ENCODE measurements around the gene KIF17.

The KIF17 gene

DNA sequence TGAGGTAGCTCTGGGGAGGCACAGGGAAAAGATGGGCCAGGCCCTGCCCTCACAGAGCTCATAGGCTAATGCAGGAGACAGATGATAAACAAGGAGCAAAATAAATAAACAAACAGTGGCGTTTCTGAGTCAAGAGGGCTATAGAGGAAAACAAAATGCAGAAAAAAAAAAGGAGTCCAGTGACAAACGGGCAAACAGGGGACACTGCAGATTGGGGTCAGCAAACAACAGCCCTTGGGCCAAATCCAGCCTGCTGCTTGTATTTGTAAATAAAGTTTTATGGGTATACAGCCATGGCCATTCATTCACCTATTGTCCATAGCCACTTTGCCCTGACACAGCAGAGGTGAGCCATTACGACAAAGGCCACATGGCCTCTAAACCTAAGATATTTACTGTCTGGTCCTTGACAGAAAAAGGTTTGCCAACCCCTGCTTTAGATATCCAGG lies 103.7 kb downstream of the KIF17 start:
- H3K27me3 ChIP-seq (ENCODE audit: control insufficient read depth in 1 of 2, insufficient read depth in 2 of 2, low read length in 2 of 2): no peaks in the 10 kb centered on the region
- no peaks in the 10 kb centered on the region for H3K36me3 ChIP-seq (ENCODE audit: control insufficient read depth in 1 of 2, insufficient read depth in 2 of 2, low read length in 2 of 2)
- no peak overlapping the region for H3K9ac ChIP-seq (ENCODE audit: low read depth in 1 of 2, low read length in 2 of 2)
- no peak overlapping the region for H3K27ac ChIP-seq (ENCODE audit: low read depth, low read length)
- H3K9me3 ChIP-seq (ENCODE audit: control insufficient read depth in 1 of 2, low read length in 2 of 2): no peaks in the 10 kb centered on the region
- no peak overlapping the region for H3K4me3 ChIP-seq (ENCODE audit: low read depth in 1 of 2, low read length in 2 of 2)
- H3K4me1 ChIP-seq (ENCODE audit: control insufficient read depth in 1 of 2, insufficient read depth in 2 of 2, low read length in 2 of 2): peaks cover 11 to 17% of the 10 kb centered on the region in 2 donors
